GM12872 (cell line): ENCODE data around the gene PSME3IP1.

Experiments used
- TF ChIP-seq, protein P1 (sequence below): IDR thresholded peaks from 3 replicates; pipeline ENCODE4 v1.5.1; 2011; ENCODE audit warnings: low read depth, mild to moderate bottlenecking, low read length, moderate library complexity; ENCODE audit not compliant: insufficient read depth

PSME3IP1 gene

DNA sequence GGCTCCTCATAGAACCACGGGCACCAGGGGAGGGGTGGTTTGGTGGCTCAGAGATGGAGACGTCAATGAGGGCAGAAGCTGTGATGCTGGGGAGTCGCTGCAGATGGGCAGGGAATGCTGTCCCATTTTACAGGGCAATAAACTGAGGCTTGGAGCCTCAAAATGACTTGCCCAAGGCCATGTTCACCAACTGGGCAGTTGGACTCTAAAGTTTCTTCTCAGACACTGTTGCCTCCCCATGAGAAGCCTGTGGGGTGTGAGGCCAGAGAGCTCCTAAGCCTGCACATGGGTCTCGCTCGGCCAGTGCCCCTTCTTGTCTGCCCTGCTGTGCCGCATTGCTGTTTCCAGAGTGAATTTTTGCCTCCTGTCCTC, 54.9 kb downstream of the PSME3IP1 start:
- TF ChIP-seq, protein P1, sequence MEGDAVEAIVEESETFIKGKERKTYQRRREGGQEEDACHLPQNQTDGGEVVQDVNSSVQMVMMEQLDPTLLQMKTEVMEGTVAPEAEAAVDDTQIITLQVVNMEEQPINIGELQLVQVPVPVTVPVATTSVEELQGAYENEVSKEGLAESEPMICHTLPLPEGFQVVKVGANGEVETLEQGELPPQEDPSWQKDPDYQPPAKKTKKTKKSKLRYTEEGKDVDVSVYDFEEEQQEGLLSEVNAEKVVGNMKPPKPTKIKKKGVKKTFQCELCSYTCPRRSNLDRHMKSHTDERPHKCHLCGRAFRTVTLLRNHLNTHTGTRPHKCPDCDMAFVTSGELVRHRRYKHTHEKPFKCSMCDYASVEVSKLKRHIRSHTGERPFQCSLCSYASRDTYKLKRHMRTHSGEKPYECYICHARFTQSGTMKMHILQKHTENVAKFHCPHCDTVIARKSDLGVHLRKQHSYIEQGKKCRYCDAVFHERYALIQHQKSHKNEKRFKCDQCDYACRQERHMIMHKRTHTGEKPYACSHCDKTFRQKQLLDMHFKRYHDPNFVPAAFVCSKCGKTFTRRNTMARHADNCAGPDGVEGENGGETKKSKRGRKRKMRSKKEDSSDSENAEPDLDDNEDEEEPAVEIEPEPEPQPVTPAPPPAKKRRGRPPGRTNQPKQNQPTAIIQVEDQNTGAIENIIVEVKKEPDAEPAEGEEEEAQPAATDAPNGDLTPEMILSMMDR = no peak

- TF ChIP-seq, protein P1 = no peak
These were observed 57.0 kb downstream of the PSME3IP1 start for GRCh38 chr16:57128771-57129389.

GRCh38 chr16:57127836-57128235, 58.0 kb downstream of the PSME3IP1 start:
- TF ChIP-seq, protein P1 = no peak

GRCh38 chr16:57127037-57127763, 58.6 kb downstream of the PSME3IP1 start:
- TF ChIP-seq, protein P1 = no peak

DNA sequence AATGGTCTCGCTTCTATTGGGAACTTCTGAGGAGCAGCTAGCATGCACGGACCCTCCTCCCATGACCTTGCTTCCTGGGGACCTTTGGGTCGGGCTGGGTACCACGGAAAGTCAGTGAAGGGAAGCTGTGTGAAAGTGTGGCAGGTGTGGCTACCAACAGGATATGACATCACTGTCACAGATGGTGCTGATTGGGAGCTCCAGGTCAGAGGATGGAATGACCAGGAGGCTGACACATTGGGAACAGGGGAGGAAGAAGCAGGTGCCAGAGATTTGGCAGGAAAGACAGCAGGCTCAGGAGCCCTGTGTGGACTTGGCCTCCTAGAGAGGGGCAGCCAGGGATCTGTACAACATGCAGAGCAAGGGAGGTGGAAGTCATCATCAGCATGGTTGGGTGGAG, 59.4 kb downstream of the PSME3IP1 start:
- TF ChIP-seq, protein P1 = no peak

DNA sequence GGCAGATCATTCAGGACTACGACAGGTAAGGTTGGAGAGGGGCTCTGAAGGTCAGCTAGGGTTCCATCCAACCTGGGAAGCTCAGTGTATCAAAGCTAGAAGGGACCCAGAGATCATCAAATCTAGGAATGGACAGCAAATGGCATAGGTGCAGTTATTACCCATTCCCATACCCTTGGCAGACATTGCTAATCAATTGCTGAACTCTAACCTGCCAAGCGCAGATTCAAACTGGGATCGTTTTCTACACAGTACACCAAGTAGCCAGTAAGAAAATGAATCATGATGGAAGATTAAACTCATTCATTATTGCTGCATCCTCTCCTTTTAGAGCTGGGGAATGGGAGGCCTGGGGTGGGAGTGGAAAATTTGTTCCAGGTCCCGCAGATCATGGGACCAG, 59.9 kb downstream of the PSME3IP1 start:
- TF ChIP-seq, protein P1 = no peak

DNA sequence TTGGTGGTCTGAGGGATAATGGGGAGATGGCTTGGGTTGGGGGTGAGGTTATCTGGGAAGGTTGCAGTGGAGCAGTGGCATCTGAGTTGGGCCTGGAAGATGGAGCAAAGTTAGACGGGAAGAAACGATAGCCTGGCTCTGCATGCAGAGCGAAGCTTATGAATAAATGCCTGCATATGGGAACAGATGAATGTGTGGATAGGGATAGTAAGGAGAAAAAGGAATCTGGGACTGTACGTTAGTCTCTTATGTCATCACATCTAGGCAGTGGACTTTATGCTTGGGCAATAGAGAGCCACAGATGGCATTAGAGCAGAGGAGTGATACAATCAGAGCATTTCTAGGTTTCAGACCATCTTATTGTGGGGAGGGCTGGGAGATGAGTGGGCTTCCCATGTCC, 60.5 kb downstream of the PSME3IP1 start:
- TF ChIP-seq, protein P1 = no peak
